IMR-90 (cell line): Measurements from ENCODE around the gene CENATAC. TPM values are rescaled to one million over a fixed set of nuclear protein-coding genes. Genes with fewer than 3 reads are reported as not detected.

Experiments
- ATAC-seq: fragments of 200-7000 bp; cut with Tn5 transposase; 2 replicates; pipeline ENCODE4 v1.9.1; 2020; ENCODE audit warnings: low read depth, mild to moderate bottlenecking, moderate library complexity
- BruUV-seq: library from RNA; stranded (reverse); fragments of 400-500 nt; replicated peaks from 2 replicates; lab custom pipeline; 2021; lab: Mats Ljungman, UMichigan
- CTCF ChIA-PET: fragments of 300-600 bp; formaldehyde crosslinking; extraction: SDS; loops from one replicate; lab custom pipeline; 2021; ENCODE audit warnings: antibody characterized with exemption; lab: Yijun Ruan, JAX
- POLR2A ChIA-PET: fragments of 300-600 bp; sonication (Branson Sonifier 250); formaldehyde crosslinking; loops from one replicate; lab custom pipeline; 2022; ENCODE audit warnings: antibody characterized with exemption; ENCODE audit not compliant: unreplicated experiment; lab: Charles Lee
- DNase-seq: peaks from one replicate; pipeline ENCODE4 v3.0.0; 2013
- H2AFZ ChIP-seq: replicated peaks from 2 replicates; pipeline ENCODE3; 2013; ENCODE audit warnings: low read length, mild to moderate bottlenecking; ENCODE audit not compliant: poor library complexity
- H2AK5ac ChIP-seq: 2 replicates; pipeline ENCODE4 v1.6.1; 2013; ENCODE audit warnings: low read depth, low read length, inconsistent platforms
- H2AK9ac ChIP-seq: replicated peaks from 2 replicates; pipeline ENCODE3; 2013; ENCODE audit warnings: mild to moderate bottlenecking, low read depth, low read length, moderate library complexity; ENCODE audit not compliant: poor library complexity
- H2BK120ac ChIP-seq: 2 replicates; pipeline ENCODE4 v1.6.1; 2013; ENCODE audit warnings: low read depth, low read length, inconsistent platforms
- H2BK15ac ChIP-seq: 3 replicates; pipeline ENCODE4 v1.6.1; 2013; ENCODE audit warnings: low read depth, low read length, inconsistent platforms
- H2BK20ac ChIP-seq: 2 replicates; pipeline ENCODE4 v1.6.1; 2013; ENCODE audit warnings: low read depth, mild to moderate bottlenecking, inconsistent platforms, low read length, moderate library complexity
- H2BK5ac ChIP-seq: 2 replicates; pipeline ENCODE4 v1.6.1; 2013; ENCODE audit warnings: mild to moderate bottlenecking, low read depth, low read length, inconsistent platforms; ENCODE audit not compliant: poor library complexity, severe bottlenecking
- H3K14ac ChIP-seq: replicated peaks from 2 replicates; pipeline ENCODE4 v1.6.1; 2013; ENCODE audit warnings: low read depth, low read length, inconsistent platforms
- H3K18ac ChIP-seq: 2 replicates; pipeline ENCODE4 v1.6.1; 2013; ENCODE audit warnings: low read depth, low read length, control low read depth
- H3K23ac ChIP-seq: 2 replicates; pipeline ENCODE4 v1.6.1; 2013; ENCODE audit warnings: low read depth, low read length, inconsistent platforms
- H3K27ac ChIP-seq: 2 replicates; pipeline ENCODE4 v1.5.1; 2013; ENCODE audit warnings: mild to moderate bottlenecking, control low read depth, low read length; ENCODE audit not compliant: insufficient read depth
- H3K27me3 ChIP-seq: 2 replicates; pipeline ENCODE4 v1.6.1; 2013; ENCODE audit warnings: low read length; ENCODE audit not compliant: control insufficient read depth, insufficient read depth
- H3K36me3 ChIP-seq: 2 replicates; pipeline ENCODE4 v1.6.1; 2013; ENCODE audit warnings: low read length, mixed read lengths; ENCODE audit not compliant: control insufficient read depth, insufficient read depth
- H3K4ac ChIP-seq: 2 replicates; pipeline ENCODE4 v1.6.1; 2013; ENCODE audit warnings: low read depth, low read length, inconsistent platforms
- H3K4me1 ChIP-seq: 2 replicates; pipeline ENCODE4 v1.6.1; 2013; ENCODE audit warnings: low read length, mixed read lengths; ENCODE audit not compliant: control insufficient read depth, insufficient read depth
- H3K4me2 ChIP-seq: 2 replicates; pipeline ENCODE4 v1.6.1; 2013; ENCODE audit warnings: low read depth, mild to moderate bottlenecking, control low read depth, low read length, moderate library complexity
- H3K4me3 ChIP-seq: 2 replicates; pipeline ENCODE4 v1.5.1; 2013; ENCODE audit warnings: low read depth, mild to moderate bottlenecking, control low read depth, low read length, moderate library complexity; ENCODE audit not compliant: insufficient read depth
- H3K56ac ChIP-seq: 2 replicates; pipeline ENCODE4 v1.6.1; 2013; ENCODE audit warnings: low read length, inconsistent platforms; ENCODE audit not compliant: insufficient read depth; ENCODE audit errors: extremely low read depth
- H3K79me1 ChIP-seq, 2 experiments: 2 replicates each; pipeline ENCODE4 v1.6.1; 2013; ENCODE audit warnings: low read length in 2 of 2, inconsistent platforms in 1 of 2, low read depth in 1 of 2
- H3K9ac ChIP-seq: 2 replicates; pipeline ENCODE4 v1.6.1; 2013; ENCODE audit warnings: low read depth, low read length, control low read depth
- H3K9me1 ChIP-seq: 2 replicates; pipeline ENCODE4 v1.6.1; 2013; ENCODE audit warnings: low read length, inconsistent platforms; ENCODE audit not compliant: insufficient read depth
- H3K9me3 ChIP-seq: 2 replicates; pipeline ENCODE4 v1.6.1; 2013; ENCODE audit warnings: low read length; ENCODE audit not compliant: control insufficient read depth, insufficient read depth
- H4K20me1 ChIP-seq: 2 replicates; pipeline ENCODE4 v1.6.1; 2013; ENCODE audit warnings: low read length, inconsistent platforms; ENCODE audit not compliant: insufficient read depth
- H4K5ac ChIP-seq: 2 replicates; pipeline ENCODE4 v1.6.1; 2013; ENCODE audit warnings: mild to moderate bottlenecking, low read depth, low read length, control low read depth
- H4K8ac ChIP-seq, 2 experiments: 2 replicates each; pipeline ENCODE4 v1.6.1; 2013; ENCODE audit warnings: low read depth in 2 of 2, low read length in 2 of 2, control low read depth in 1 of 2, inconsistent platforms in 1 of 2
- H4K91ac ChIP-seq: 2 replicates; pipeline ENCODE4 v1.6.1; 2013; ENCODE audit warnings: low read depth, low read length, inconsistent platforms; ENCODE audit not compliant: insufficient read depth
- CTCF ChIP-seq: conservative IDR thresholded peaks from 2 replicates; pipeline ENCODE4 v1.5.1; 2012; ENCODE audit warnings: mild to moderate bottlenecking, low read depth, low read length, improper control_type of control experiment
- NFE2L2 ChIP-seq: fragments of 150-350 bp; IDR thresholded peaks from 2 replicates; pipeline ENCODE4 v1.6.1; 2016; ENCODE audit warnings: low read depth, mild to moderate bottlenecking, low read length
- POLR2A ChIP-seq: IDR thresholded peaks from 2 replicates; pipeline ENCODE4 v1.6.1; 2012; ENCODE audit warnings: mild to moderate bottlenecking, low read depth, low read length
- WGBS, 2 experiments: methylation state at CpG; one replicate each; pipeline versions ENCODE4 v1.1.5 to v1.1.7; 2013; ENCODE audit warnings: missing lambda C conversion rate in 2 of 2; ENCODE audit not compliant: insufficient read length in 1 of 2; ENCODE audit errors: extremely low coverage in 2 of 2; 5-methylcytosine and 5-hydroxymethylcytosine counted together
- dilution Hi-C: fragments of 300-500 bp; cut with HindIII; formaldehyde crosslinking; loops from one replicate; pipeline ENCODE4 v1.14.3; 2018; ENCODE audit warnings: low sequenced_read_pairs; ENCODE audit not compliant: unreplicated experiment
- in situ Hi-C: fragments of 300-500 bp; cut with MboI; formaldehyde crosslinking; loops from 3 replicates; pipeline ENCODE4 v1.14.3; 2019; ENCODE audit warnings: low sequenced_read_pairs, inconsistent platforms, mixed read lengths
- intact Hi-C: fragments of 100-400 bp; cut with micrococcal nuclease; formaldehyde crosslinking; loops from 2 replicates; pipeline ENCODE4 v1.10.0; 2022
- polyA plus RNA-seq, 3 experiments: library from polyadenylated mRNA; depleted of rRNA; stranded (reverse); fragments of >200 nt; gene quantifications; 2 replicates each; pipeline ENCODE4 v1.2.3, GENCODE V29; 2012; ENCODE audit warnings: low replicate concordance in 1 of 3
- total RNA-seq: library from RNA; depleted of rRNA; stranded (reverse); fragments of >200 nt; gene quantifications from 2 replicates; pipeline ENCODE4 v1.2.3, GENCODE V29; 2012

Gene CENATAC
- total and polyA plus RNA-seq, 2 of the 4 experiments (the other 2 are of a cell fraction): 13.1 to 16.7 TPM

GRCh38 chr11:119055901-119056300 is 58.0 kb downstream of the CENATAC start:
- H3K4me1 ChIP-seq: peaks cover 4% of the 10 kb centered on the region; the same call in 1 of the 2 replicates
- peaks cover 42% of the 10 kb centered on the region for H3K36me3 ChIP-seq
- H3K18ac ChIP-seq: no peak overlapping the region
- no TSS peak for BruUV-seq
- ATAC-seq (no peak), DNase-seq (peak; percentile 37)
- peaks cover 17 to 51% of the 10 kb centered on the region in 2 experiments for H3K79me1 ChIP-seq
- no peaks in the 10 kb centered on the region for H3K27me3 ChIP-seq
- H3K4ac ChIP-seq: peak overlapping the region; percentile 87; the same call in 1 of the 2 replicates
- H2BK15ac ChIP-seq: no peak overlapping the region
- H4K91ac ChIP-seq: no peak overlapping the region
- intact Hi-C loops: no loop called here
- in situ Hi-C loops: no loop called here
- peak overlapping the region; percentile 59 to 78; a peak in 2 of 4 replicates for H4K8ac ChIP-seq
- ChIA-PET POLR2A (interaction anchor here (1.5 kb wide), 1 partner anchor 12 kb away, joined by 4 read pairs; the partner anchor contains the start of gene VPS11), CTCF (no interaction called here)
- H4K5ac ChIP-seq: no peak overlapping the region
- H3K9me1 ChIP-seq: peaks cover 9% of the 10 kb centered on the region
- no peak overlapping the region for H3K56ac ChIP-seq
- dilution Hi-C loops: no loop called here
- H3K4me2 ChIP-seq: peak overlapping the region; percentile 83
- no CpG with 5 or more reads among the region's 6 CpGs for WGBS, 2 experiments
- H2BK5ac ChIP-seq: no peak overlapping the region
- no peak for TF ChIP-seq NFE2L2
- peak; percentile 17; the same call in 1 of the 2 replicates for TF ChIP-seq CTCF
- no peak for TF ChIP-seq POLR2A
- H3K9ac ChIP-seq: peak overlapping the region; percentile 64
- H2AFZ ChIP-seq: peak overlapping the region; percentile 16
- peak overlapping the region; percentile 52 for H3K23ac ChIP-seq
- peak overlapping the region; percentile 97 for H2AK9ac ChIP-seq
- H4K20me1 ChIP-seq: 0 out of 2 replicates have a peak, but pooled peaks cover 5% of the 10 kb centered on the region
- no peak overlapping the region for H2BK20ac ChIP-seq
- H3K9me3 ChIP-seq: no peaks in the 10 kb centered on the region
- peak overlapping the region; percentile 94 for H3K14ac ChIP-seq
- H2AK5ac ChIP-seq: peak overlapping the region; percentile 61
- peak overlapping the region; percentile 87 for H3K4me3 ChIP-seq
- H2BK120ac ChIP-seq: no peak overlapping the region
- peak overlapping the region; percentile 74 for H3K27ac ChIP-seq
